OCI-LY1 (cell line): ENCODE measurements around the gene C1orf159.

Experiments
- CTCF ChIP-seq: fragments of 200-600 bp; sonication (generic), shearing (Covaris generic); IDR thresholded peaks from 2 replicates; pipeline ENCODE4 v1.5.1; 2017; ENCODE audit warnings: mild to moderate bottlenecking, antibody characterized with exemption, low read length, moderate library complexity, mixed read lengths
- EZH2 ChIP-seq: fragments of 200-600 bp; sonication (generic), shearing (Covaris generic); IDR thresholded peaks from 2 replicates; pipeline ENCODE4 v1.8.0; 2017; ENCODE audit warnings: borderline replicate concordance, mixed run types, mild to moderate bottlenecking, antibody characterized with exemption, low read length, moderate library complexity, mixed read lengths

- TF ChIP-seq CTCF (no peak), EZH2 (no peak)
Observed at GRCh38 chr1:1162597-1163537, 47.0 kb upstream of the C1orf159 start.
